Activated CD4-positive, alpha-beta T cell treated with anti-CD3 and anti-CD28 coated beads, Interleukin-2, amount 10 ng/mL, durations not matched to agents 24 days and 14 days (primary cell): ENCODE data around the gene CFAP44. TPM values are rescaled to one million over a fixed set of nuclear protein-coding genes. Genes with fewer than 3 reads are reported as not detected.
A peak's percentile ranks its signal among the peaks of the same experiment; 100 is the strongest.

Experiments
- DNase-seq: peaks from one replicate; pipeline ENCODE4 v3.0.0; 2022
- H3K27ac Mint-ChIP-seq: one replicate; pipeline ENCODE4 v1.8.0; 2022; ENCODE audit warnings: mild to moderate bottlenecking, mixed read lengths
- H3K27me3 Mint-ChIP-seq: one replicate; pipeline ENCODE4 v1.8.0; 2022; ENCODE audit warnings: mixed read lengths
- H3K36me3 Mint-ChIP-seq: one replicate; pipeline ENCODE4 v1.8.0; 2022; ENCODE audit warnings: low read depth, mild to moderate bottlenecking, mixed read lengths
- H3K4me1 Mint-ChIP-seq: one replicate; pipeline ENCODE4 v1.8.0; 2021; ENCODE audit warnings: mixed read lengths
- H3K4me3 Mint-ChIP-seq: one replicate; pipeline ENCODE4 v1.8.0; 2022; ENCODE audit warnings: mild to moderate bottlenecking, moderate library complexity, mixed read lengths
- H3K9me3 Mint-ChIP-seq: one replicate; pipeline ENCODE4 v1.8.0; 2021; ENCODE audit warnings: mixed read lengths
- intact Hi-C: fragments of 100-400 bp; cut with micrococcal nuclease; formaldehyde crosslinking; loops from one replicate; pipeline ENCODE4 v1.15.1; 2023
- total RNA-seq: library from RNA; stranded (reverse); gene quantifications from 2 replicates; pipeline ENCODE4 v1.2.3, GENCODE V29; 2022

The CFAP44 gene
- total RNA-seq, 1 donor from 2014 or later = 2.5 TPM

DNA sequence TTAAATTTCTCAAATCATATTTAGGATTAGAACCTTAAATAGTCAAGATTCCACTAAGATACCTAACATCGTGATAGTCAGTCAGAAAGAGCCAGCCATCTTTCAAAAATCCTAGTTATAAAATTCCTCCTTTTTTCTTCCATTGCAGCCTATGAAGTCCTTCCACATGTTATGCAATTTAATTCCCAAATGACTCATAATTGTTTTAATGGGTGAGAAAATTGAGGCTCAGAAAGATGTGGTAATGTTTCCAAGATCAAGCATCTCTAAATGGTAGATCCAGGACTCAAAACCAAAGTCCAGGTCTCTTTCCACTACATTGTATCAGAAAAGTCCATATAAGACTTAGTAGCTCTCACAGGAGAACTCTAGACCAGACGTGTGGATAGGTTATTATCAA lies 9.5 kb downstream of the CFAP44 start:
- Mint-ChIP-seq H3K9me3 (peaks cover 4% of the 10 kb centered on the region), H3K27me3 (no peaks in the 10 kb centered on the region), H3K36me3 (peaks cover 19% of the 10 kb centered on the region), H3K4me1 (no peaks in the 10 kb centered on the region), H3K4me3 (no peak overlapping the region), H3K27ac (no peak overlapping the region)
- no peak for DNase-seq
- intact Hi-C loops = no loop called here

DNA sequence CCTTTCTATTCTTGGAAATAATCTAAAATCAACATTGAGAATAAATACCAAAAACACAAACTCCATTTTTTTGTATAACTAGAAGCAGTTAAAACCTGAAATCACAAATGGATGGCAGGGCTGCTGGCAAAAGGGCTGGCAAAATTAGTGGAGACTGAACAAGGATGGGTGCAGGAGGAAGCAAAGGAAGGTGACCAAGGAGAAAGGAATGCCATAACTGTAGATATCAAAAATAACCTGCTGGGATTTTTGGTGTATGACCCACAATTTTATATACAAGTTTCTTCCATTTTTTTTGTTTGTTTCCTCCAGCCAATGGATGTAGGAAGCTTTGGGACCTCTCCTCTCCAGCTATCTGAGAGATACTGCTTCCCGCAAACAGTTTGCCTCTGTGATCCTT lies 12.7 kb downstream of the CFAP44 start:
- H3K27me3 Mint-ChIP-seq = no peaks in the 10 kb centered on the region
- no peak overlapping the region for H3K27ac Mint-ChIP-seq
- peaks cover 9% of the 10 kb centered on the region for H3K9me3 Mint-ChIP-seq
- DNase-seq = peak; percentile 11
- H3K36me3 Mint-ChIP-seq = peaks cover 45% of the 10 kb centered on the region
- intact Hi-C loops = no loop called here
- no peak overlapping the region for H3K4me3 Mint-ChIP-seq
- H3K4me1 Mint-ChIP-seq = no peaks in the 10 kb centered on the region

DNA sequence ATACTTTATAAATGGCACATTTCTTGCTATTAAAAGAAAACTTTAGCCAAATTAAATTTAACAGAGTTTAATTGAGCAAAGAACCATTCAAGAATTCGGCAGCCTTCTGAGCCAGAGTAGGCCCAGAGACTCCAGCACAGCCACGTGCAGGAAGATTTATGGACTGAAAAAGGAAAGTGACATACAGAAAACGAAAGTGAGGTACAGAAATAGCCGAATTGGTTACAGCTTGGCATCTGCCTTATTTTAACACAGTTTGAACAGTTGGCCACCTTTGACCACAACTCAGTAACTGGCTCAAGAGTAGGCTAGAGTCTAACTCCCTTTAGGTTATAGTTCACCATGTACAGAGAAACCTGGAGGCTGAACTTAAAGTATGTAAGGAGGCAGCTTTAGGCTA lies 17.6 kb downstream of the CFAP44 start:
- intact Hi-C loops = no loop called here
- Mint-ChIP-seq H3K36me3 (peaks cover 41% of the 10 kb centered on the region), H3K27ac (no peak overlapping the region), H3K9me3 (peaks cover 14% of the 10 kb centered on the region), H3K27me3 (no peaks in the 10 kb centered on the region), H3K4me3 (no peak overlapping the region), H3K4me1 (no peaks in the 10 kb centered on the region)
- peak; percentile 29 for DNase-seq

DNA sequence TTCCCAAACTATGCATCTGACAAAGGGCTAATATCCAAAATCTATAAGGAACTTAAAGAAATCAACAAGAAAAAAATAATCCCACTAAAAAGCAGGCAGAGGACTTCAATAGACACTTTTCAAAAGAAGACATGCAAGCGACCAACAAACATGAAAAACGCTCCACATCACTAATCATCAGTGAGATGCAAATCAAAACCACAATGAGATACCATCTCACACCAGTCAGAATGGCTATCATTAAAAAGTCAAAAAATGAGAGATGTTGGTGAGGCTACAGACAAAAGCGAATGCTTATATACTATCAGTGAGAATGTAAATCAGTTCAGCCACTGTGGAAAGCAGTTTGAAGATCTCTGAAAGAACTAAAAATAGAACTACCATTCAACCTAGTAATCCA lies 20.2 kb downstream of the CFAP44 start:
- Mint-ChIP-seq H3K27ac (no peak overlapping the region), H3K36me3 (peaks cover 29% of the 10 kb centered on the region), H3K4me1 (no peaks in the 10 kb centered on the region), H3K4me3 (no peak overlapping the region), H3K9me3 (peaks cover 5% of the 10 kb centered on the region), H3K27me3 (no peaks in the 10 kb centered on the region)
- intact Hi-C loops = no loop called here
- DNase-seq = no peak

DNA sequence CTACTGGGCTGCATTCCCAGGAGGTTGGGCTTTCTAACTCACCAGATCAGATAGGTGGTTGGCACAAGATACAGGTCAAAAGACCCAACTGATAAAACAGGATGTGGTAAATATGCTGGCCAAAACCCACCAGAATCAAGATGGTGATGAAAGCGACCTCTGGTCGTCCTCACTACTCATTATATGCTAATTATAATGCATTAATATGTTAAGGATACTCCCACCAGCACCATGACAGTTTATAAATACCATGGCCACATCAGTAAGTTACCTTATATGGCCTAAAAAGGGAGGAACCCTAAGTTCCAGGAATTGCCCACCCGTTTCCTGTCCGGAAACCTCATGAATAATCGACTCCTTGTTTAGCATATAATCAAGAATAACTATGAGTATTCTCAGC lies 31.6 kb downstream of the CFAP44 start:
- peaks cover 4% of the 10 kb centered on the region for H3K4me1 Mint-ChIP-seq
- no peaks in the 10 kb centered on the region for H3K27me3 Mint-ChIP-seq

DNA sequence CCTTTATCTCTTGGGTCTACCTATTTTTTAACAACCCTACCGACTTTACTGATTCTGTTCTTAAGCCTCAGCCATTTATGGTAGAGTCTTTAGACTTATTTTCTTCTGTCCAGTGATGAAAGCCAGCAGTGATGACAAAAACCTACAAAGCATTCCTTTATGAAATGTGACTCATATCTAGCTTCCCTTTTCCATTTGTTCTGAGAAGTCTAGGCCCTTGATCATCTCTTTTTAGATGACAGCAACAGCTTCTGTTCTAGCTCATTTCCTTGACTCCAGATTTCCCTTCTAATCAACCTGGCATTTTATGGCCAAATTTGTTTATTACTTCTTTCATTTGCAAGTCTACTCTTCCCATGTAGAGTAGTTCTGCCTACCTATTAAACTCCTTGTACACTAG lies 36.1 kb downstream of the CFAP44 start:
- H3K27ac Mint-ChIP-seq = no peak overlapping the region
- intact Hi-C loops = no loop called here
- peaks cover 3% of the 10 kb centered on the region for H3K9me3 Mint-ChIP-seq
- peaks cover 4% of the 10 kb centered on the region for H3K4me1 Mint-ChIP-seq
- H3K27me3 Mint-ChIP-seq = no peaks in the 10 kb centered on the region
- H3K4me3 Mint-ChIP-seq = no peak overlapping the region
- no peak for DNase-seq
- H3K36me3 Mint-ChIP-seq = peaks cover 9% of the 10 kb centered on the region

More for the DNA sequence above, 31.6 kb downstream of the CFAP44 start:
- H3K4me3 Mint-ChIP-seq = no peak overlapping the region
- no peak for DNase-seq
- intact Hi-C loops = no loop called here
- peaks cover 27% of the 10 kb centered on the region for H3K9me3 Mint-ChIP-seq
- no peak overlapping the region for H3K27ac Mint-ChIP-seq
- H3K36me3 Mint-ChIP-seq = peaks cover 7% of the 10 kb centered on the region

DNA sequence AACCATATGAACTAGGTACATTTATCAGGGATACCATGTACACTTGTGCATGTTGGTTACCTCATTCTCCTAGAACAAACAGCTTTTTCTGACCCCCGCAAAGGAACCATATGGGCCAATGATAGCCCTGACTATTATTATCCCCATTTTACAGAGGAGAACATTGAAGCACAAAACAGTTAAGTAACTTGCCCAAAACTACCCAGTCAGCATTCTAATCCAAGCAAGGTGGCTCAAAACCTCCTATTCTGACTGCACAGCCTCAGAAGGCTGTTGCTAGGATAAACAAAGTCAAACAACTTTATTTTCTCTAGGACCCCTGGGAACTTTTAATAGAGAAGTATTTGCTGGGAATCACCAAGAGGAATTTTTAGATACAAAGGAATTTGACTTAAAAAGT lies 36.7 kb downstream of the CFAP44 start:
- no peak for DNase-seq
- H3K4me1 Mint-ChIP-seq = peaks cover 4% of the 10 kb centered on the region

More for the DNA sequence above, 36.7 kb downstream of the CFAP44 start:
- intact Hi-C loops = no loop called here
- Mint-ChIP-seq H3K4me3 (no peak overlapping the region), H3K9me3 (peaks cover 3% of the 10 kb centered on the region), H3K36me3 (peaks cover 9% of the 10 kb centered on the region), H3K27me3 (no peaks in the 10 kb centered on the region), H3K27ac (no peak overlapping the region)

Other genes with a start within 250 kb of the CFAP44 start
- 1.4 and 1.9 TPM in 2 replicates for gene BOC, start 229.9 kb downstream of the CFAP44 start, total RNA-seq
- 21.2 and 23.6 TPM in 2 replicates for gene SPICE1, start 73.7 kb upstream of the CFAP44 start, total RNA-seq
- 8.5 and 11.5 TPM in 2 replicates for gene SIDT1, start 91.1 kb upstream of the CFAP44 start, total RNA-seq